NCI-H1436 (cell line): ENCODE results near the gene SLC38A3.

Experiments used
- DNase-seq: peaks from one replicate; lab custom pipeline; 2025; lab: John Stamatoyannopoulos, UW

Gene SLC38A3

GRCh38 chr3:50192689-50193141 is 12.4 kb upstream of the SLC38A3 start:
- DNase-seq: no peak

- DNase-seq: no peak
These were observed 11.8 kb upstream of the SLC38A3 start for GRCh38 chr3:50193286-50193685.

- no peak for DNase-seq
These were observed 11.3 kb upstream of the SLC38A3 start for GRCh38 chr3:50193746-50194127.

GRCh38 chr3:50194128-50194902 is 10.8 kb upstream of the SLC38A3 start:
- peak; percentile 30 for DNase-seq

GRCh38 chr3:50194903-50195500 is 10.1 kb upstream of the SLC38A3 start:
- DNase-seq: no peak

- DNase-seq: no peak
These were observed 9.4 kb upstream of the SLC38A3 start for GRCh38 chr3:50195501-50196252.

- DNase-seq: no peak
These were observed 8.7 kb upstream of the SLC38A3 start for GRCh38 chr3:50196253-50196801.

GRCh38 chr3:50201573-50202315 is 3.3 kb upstream of the SLC38A3 start:
- no peak for DNase-seq

GRCh38 chr3:50202353-50203112 is 2.5 kb upstream of the SLC38A3 start:
- DNase-seq: no peak

- DNase-seq: no peak
These were observed 1.8 kb upstream of the SLC38A3 start for GRCh38 chr3:50203113-50203808.

GRCh38 chr3:50203809-50204803 is 965 bp upstream of the SLC38A3 start:
- no peak for DNase-seq

GRCh38 chr3:50205413-50206276 is 574 bp downstream of the SLC38A3 start:
- no peak for DNase-seq

- DNase-seq: no peak
These were observed 2.4 kb downstream of the SLC38A3 start for GRCh38 chr3:50207359-50208042.

GRCh38 chr3:50208677-50209344 is 3.7 kb downstream of the SLC38A3 start:
- no peak for DNase-seq

GRCh38 chr3:50210176-50210509 is 5.1 kb downstream of the SLC38A3 start:
- DNase-seq: no peak

- DNase-seq: no peak
These were observed 5.7 kb downstream of the SLC38A3 start for GRCh38 chr3:50210510-50211367.
